Measurements from ENCODE around the gene SOHLH2. TPM values are rescaled to one million over a fixed set of nuclear protein-coding genes. Genes with fewer than 3 reads are reported as not detected.

SOHLH2 gene
- total RNA-seq, 1 donor = 1.6 TPM

DNA sequence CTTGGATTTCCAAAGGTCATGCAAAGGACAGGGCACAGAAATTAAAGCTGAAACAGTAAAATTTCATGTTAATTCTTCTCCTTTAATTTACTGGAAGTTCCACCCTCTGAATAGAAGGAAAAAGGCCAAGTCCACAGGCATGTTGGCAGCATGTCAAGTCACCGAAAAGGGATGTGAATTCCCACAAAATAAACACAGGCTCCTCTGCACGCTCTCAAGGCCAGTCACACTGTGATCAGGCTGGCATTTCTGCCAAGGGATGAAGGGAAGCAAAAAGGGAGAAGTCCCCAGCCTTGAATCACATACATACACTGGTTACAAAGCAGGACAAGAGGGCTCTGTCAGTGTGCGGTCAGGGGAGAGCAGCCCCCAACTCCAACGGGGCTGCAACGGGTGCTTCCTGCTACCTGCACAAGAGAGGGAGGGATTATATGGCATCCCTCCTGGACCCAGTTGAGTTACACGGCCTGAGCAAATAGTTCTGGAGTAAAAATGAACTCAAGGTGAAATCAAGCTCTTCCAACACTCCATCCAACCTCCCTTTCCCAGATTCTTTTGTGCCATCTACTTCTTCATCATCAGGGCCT is 90.0 kb downstream of the SOHLH2 start:
- TF ChIP-seq, protein P1, sequence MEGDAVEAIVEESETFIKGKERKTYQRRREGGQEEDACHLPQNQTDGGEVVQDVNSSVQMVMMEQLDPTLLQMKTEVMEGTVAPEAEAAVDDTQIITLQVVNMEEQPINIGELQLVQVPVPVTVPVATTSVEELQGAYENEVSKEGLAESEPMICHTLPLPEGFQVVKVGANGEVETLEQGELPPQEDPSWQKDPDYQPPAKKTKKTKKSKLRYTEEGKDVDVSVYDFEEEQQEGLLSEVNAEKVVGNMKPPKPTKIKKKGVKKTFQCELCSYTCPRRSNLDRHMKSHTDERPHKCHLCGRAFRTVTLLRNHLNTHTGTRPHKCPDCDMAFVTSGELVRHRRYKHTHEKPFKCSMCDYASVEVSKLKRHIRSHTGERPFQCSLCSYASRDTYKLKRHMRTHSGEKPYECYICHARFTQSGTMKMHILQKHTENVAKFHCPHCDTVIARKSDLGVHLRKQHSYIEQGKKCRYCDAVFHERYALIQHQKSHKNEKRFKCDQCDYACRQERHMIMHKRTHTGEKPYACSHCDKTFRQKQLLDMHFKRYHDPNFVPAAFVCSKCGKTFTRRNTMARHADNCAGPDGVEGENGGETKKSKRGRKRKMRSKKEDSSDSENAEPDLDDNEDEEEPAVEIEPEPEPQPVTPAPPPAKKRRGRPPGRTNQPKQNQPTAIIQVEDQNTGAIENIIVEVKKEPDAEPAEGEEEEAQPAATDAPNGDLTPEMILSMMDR (IDR thresholded peaks at IDR 0.05; ENCODE audit: insufficient read depth, low read length) = no peak
- peak; percentile 94 for DNase-seq (ENCODE audit: low read depth)
- H3K4me3 ChIP-seq (ENCODE audit: low read depth, low read length) = no peak overlapping the region

Other genes with a start within 250 kb of the SOHLH2 start
- 67.8 and 80.0 TPM in 2 replicates for gene DCLK1, start 83.2 kb downstream of the SOHLH2 start, total RNA-seq (ENCODE audit: low replicate concordance)
- 2.4 and 4.1 TPM in 2 replicates for gene CCDC169, start 83.3 kb upstream of the SOHLH2 start, total RNA-seq (ENCODE audit: low replicate concordance)
- gene SPART, start 131.8 kb upstream of the SOHLH2 start, total RNA-seq (ENCODE audit: low replicate concordance) = 62.7 and 95.4 TPM in 2 replicates
- 0.09 TPM in 1 of 2 replicates, not detected in the other for gene CCNA1, start 217.9 kb upstream of the SOHLH2 start, total RNA-seq (ENCODE audit: low replicate concordance)

All from fibroblast of the aortic adventitia (primary cell).